Limb (tissue), 2 donors: ENCODE measurements around the gene CDC42BPB.
"Not testable (repeated sequence)": the region's sequence is repeated elsewhere in the genome, so short reads cannot be mapped to it uniquely, and the experiment has no call there.

ENCODE experiments used
- DNase-seq, 2 donors: peaks; one replicate each; pipeline ENCODE4 v3.0.0-alpha.2; 2016; ENCODE audit errors: extremely low spot score in 2 of 2

The CDC42BPB gene

DNA sequence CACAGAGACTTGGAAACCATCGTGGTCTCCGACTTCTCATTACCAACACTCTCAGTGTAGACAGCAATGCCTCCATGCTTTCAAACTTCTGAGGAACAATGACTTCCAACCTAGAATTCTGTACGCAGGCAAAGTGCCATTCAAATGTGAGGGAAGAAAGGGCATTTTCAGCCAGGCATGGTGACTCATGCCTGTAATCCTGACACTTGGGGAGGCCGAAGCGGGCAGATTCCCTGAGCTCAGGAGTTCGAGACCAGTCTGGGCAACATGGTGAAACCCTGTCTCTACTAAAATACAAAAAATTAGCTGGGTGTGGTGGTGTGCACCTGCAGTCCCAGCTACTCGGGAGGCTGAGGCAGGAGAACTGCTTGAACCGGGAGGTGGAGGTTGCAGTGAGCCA lies 9.9 kb downstream of the CDC42BPB start:
- not testable (repeated sequence) for DNase-seq

GRCh38 chr14:103045371-103045869 lies 11.9 kb downstream of the CDC42BPB start:
- no peak for DNase-seq

- no peak for DNase-seq
These were observed 13.9 kb downstream of the CDC42BPB start for GRCh38 chr14:103043257-103044015.

- no peak for DNase-seq
These were observed 15.9 kb downstream of the CDC42BPB start for GRCh38 chr14:103041464-103041863.

DNA sequence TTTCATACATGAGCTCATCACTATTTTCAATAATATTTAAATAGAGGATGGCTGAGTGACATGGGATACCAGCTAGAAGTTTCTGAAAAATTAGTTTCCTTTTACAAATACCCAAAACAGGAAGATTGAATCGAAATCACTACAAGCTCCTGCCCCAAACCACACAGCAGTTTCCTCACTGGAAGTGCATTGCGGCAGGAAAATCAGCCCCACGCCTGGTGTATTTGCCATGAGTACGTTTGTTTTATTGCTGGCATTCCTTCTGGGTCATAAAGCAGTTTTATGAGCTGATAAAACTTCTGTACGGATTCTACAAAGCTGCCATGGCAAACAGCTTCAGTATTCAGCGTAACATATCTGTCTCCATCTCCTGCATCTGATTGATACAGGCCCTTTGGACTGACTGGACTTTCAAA lies 23.7 kb downstream of the CDC42BPB start:
- DNase-seq = no peak

GRCh38 chr14:103031956-103032355 lies 25.4 kb downstream of the CDC42BPB start:
- no peak for DNase-seq

- DNase-seq = no peak
These were observed 25.8 kb downstream of the CDC42BPB start for GRCh38 chr14:103031566-103031911.

DNA sequence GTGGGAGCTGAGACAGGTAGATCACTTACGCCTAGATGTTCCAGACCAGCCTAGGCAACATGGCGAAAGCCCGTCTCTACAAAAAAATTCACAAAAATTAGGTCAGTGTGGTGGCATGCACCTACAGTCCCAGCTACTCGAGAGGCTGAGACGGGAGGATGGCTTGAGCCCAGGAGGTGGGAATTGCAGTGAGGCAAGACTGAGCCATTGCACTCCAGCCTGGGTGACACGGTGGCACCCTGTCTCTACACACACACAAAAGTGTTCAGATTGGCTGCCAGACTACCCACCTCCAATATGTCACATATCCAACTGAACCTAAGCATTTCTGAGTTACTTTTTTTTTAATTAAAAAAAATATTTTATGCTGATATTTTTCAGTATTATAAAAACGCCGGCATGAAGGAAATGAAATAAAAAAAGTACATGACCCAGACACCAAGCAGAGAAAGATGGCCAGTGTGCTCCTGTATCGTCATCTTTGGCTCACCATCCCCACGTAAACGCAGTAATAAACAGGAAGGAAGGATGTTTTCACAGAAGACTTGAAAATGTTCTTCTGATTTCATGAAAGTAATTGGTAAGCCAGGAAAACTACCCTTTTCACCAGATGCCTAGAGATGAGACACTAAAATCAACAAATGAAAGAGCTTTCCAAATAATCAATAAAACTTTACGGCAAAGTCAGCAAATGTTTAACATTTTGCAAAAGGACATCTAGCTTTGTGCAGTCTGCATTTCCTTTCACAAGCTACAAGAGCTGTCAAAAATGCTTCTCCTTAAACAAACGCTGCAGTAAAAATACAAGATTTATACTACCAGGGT lies 26.4 kb downstream of the CDC42BPB start:
- no peak for DNase-seq

- DNase-seq = no peak
These were observed 27.4 kb downstream of the CDC42BPB start for GRCh38 chr14:103029936-103030335.

GRCh38 chr14:103028772-103029171 lies 28.6 kb downstream of the CDC42BPB start:
- no peak for DNase-seq

DNA sequence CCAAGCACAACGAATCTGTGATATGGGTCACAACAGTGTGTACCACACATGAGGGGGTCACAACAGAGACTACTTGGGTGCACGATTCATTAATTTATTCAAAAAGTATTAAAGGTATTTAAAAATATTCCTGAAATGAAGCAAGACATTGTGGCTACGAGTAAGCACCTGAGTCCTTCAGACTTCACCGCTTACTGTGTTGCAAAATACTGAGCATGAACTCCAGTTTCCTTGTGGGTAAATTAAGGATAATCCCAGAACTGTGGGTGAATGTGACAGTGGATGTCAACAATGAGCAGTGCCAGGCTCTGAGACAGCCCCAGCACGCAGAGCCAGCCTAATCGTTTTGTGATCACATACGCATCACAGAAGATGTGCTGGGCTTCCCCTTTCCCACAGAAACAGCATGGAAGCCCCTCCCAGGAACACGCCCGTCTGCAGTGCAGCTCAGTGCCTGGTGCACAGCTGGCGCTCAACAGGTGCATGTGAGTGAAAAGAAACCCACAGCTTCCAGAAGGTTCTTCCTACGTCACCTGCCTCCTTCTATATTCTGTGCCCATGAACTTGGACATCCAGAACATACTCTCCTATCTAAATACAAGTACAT lies 29.1 kb downstream of the CDC42BPB start:
- no peak for DNase-seq

- no peak for DNase-seq
These were observed 29.9 kb downstream of the CDC42BPB start for GRCh38 chr14:103027451-103027850.

GRCh38 chr14:103026988-103027387 lies 30.4 kb downstream of the CDC42BPB start:
- no peak for DNase-seq

GRCh38 chr14:103026196-103026595 lies 31.2 kb downstream of the CDC42BPB start:
- not testable (repeated sequence) for DNase-seq

GRCh38 chr14:103023881-103024473 lies 33.4 kb downstream of the CDC42BPB start:
- peak in 1 of 2 donors; percentile 37 for DNase-seq

DNA sequence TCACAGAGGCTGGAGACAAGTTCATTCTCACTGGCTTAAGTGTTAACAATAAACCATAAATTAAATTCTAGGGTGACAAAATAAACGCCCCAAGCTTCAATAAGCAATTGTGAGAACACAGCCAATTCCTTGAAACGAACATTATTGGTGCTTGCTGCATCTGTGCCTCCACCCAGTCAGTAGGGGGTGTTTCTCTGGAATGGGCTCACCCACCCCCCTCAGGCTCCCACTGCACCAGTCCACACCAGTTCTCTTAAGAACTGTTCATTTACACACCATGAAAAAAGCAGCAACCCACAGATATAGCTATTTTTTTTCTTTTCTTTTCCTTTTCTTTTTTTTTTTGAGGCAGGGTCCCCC lies 34.7 kb downstream of the CDC42BPB start:
- no peak for DNase-seq

DNA sequence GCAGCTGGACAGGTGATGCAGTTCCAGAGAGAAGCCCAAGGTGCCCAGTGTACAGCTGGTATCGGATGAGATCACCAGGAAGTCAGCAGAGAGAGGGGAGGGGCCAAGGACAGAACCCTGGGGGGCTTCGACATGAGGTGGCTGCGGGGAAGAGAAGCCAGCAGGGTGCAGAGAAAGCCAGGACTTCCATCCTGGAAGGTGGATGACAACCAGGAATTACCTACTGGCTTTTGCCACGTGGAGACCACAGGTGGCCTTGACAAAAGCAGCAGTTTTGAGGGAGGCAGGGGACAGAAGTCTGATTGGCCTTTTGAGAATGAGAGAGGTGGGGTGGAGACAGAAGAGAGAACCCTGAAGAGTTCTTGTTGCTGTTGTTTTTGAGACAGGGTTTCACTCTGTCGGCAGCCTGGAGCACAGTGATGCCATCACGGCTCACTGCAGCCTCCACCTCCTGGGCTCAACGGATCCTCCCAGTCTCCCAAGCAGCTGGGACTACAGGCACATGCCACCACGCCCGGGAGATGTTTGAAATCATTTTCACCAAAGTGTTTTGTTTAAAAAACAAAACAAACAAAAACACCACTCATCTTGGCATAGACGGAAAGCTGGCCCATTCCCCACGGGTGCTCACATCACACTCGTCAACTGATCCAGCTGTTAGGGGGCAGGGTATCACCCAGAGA lies 35.2 kb downstream of the CDC42BPB start:
- no peak for DNase-seq

DNA sequence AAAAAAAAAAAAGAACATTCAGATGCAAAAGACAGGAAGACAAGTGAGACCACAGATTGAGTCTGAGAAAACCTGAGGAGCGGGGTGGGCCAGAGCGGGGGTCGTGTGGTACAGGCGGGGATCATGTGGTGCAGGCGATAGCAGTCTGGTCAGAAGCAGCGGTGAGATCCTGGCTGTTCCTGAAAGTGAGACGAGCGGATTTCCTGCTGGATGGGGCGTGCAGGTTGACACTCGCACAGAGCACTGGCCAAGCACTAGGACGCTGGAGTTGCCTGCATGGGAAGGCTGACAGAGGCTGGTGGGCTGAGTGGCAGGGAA lies 35.7 kb downstream of the CDC42BPB start:
- no peak for DNase-seq

DNA sequence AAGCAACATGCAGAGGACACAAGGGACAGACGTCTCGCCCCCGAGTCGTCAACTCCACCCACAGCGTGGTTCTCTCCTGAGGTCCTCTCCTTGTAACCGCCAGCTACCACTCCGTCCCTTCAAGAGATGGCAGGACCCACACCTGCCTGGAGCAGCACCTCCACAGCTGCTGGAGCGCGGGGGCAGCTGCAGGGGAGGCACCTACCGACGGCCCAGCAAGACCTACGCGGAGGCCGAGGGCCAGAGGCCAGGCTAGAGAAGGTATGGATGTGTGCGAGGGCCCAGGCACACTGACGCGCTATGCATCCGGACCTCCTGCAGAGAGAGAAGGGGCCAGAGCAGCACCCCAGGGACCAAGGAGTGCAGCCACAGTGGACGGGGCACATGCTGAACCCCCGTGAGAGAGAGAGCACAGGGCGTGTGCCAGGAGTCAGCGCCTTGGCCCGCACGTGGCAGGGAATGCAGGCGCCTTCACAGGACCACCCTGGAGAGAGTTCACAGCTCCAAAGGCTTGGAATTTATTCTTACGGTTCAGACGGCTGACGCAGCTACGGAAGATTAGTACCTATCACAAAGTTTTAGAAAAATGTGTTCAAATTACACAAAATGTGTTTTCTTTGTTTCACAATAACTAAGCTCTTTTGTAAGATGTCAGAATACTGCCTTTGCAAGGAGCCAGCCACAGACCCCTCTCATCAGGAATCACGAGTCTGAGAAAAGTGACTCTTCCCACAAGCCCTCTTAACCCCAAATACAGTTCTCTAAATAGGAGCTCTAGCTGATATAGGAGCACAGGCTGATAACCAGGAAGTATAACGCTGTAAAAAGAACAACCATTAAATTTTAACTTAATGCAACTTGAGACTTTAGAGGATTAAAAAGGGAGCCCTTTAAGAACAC lies 36.8 kb downstream of the CDC42BPB start:
- no peak for DNase-seq

DNA sequence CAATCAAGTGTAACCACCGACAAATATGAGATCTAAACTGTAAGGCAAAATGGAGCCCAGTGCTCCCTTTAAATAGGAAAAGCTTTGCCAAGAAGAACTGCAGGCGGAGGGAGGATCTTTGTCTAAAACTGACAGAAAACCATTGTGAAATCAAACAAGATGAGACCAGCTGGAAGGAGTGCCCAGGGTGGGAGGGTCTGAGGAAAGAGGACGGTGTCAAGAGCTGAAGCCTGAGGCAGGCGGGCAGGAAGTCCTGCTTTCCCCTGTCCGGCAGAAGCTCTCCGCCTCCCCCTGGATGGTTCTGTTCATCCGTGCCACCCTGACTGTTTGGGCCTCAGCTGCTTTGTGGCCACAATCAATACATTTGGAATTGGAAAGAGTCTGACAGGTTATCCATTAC lies 37.5 kb downstream of the CDC42BPB start:
- peak in 1 of 2 donors; percentile 14 for DNase-seq
